Stomach (tissue), 9 donors: Measurements from ENCODE around the gene DRC3. TPM values are rescaled to one million over a fixed set of nuclear protein-coding genes. Genes with fewer than 3 reads are reported as not detected.

ENCODE experiments used
- DNase-seq, 2 donors: peaks; one replicate each; pipeline versions ENCODE4 v3.0.0 to v3.0.0-alpha.2; 2013 to 2019
- H3K27ac ChIP-seq, 5 donors: fragments of 200-600 bp in 4 of 5; sonication (generic) in 4 of 5; one replicate each; pipeline ENCODE4 v1.5.1; 2013 to 2019; ENCODE audit warnings: mild to moderate bottlenecking in 1 of 5, moderate library complexity in 1 of 5
- H3K27me3 ChIP-seq, 3 donors: fragments of 200-600 bp; sonication (generic); one replicate each; pipeline ENCODE4 v1.5.1; 2017 to 2019; ENCODE audit warnings: mixed run types in 1 of 3
- H3K36me3 ChIP-seq, 4 donors: fragments of 200-600 bp; sonication (generic); 1 replicate in 3 of 4; 2 replicates in 1 of 4; pipeline ENCODE4 v1.5.1; 2016 to 2019
- H3K4me1 ChIP-seq, 4 donors: fragments of 200-600 bp; sonication (generic); one replicate each; pipeline ENCODE4 v1.5.1; 2016 to 2019
- H3K4me3 ChIP-seq, 4 donors: fragments of 200-600 bp; sonication (generic) in 3 of 4; one replicate each; pipeline ENCODE4 v1.5.1; 2016 to 2019; ENCODE audit warnings: mild to moderate bottlenecking in 1 of 4
- H3K9me3 ChIP-seq, 4 donors: fragments of 200-600 bp; sonication (generic); one replicate each; pipeline ENCODE4 v1.5.1; 2016 to 2019
- EP300 ChIP-seq: sonication (generic); formaldehyde crosslinking; IDR thresholded peaks from one replicate; pipeline ENCODE4 v1.6.1; 2017; ENCODE audit warnings: antibody characterized with exemption
- POLR2A ChIP-seq, 4 donors: fragments of 450-650 bp; IDR thresholded peaks; one replicate each; pipeline ENCODE4 v1.6.1; 2016; ENCODE audit warnings: antibody characterized with exemption in 4 of 4, control low read depth in 2 of 4, mild to moderate bottlenecking in 1 of 4, moderate library complexity in 1 of 4
- POLR2AphosphoS5 ChIP-seq, 3 donors: sonication (generic); formaldehyde crosslinking; IDR thresholded peaks; one replicate each; pipeline ENCODE4 v1.6.1; 2016; ENCODE audit warnings: antibody characterized with exemption in 3 of 3
- WGBS, 5 donors: extraction: QIAGEN DNeasy Blood & Tissue Kit in 3 of 5; methylation state at CpG; one replicate each; pipeline versions ENCODE4 v1.1.5 to v1.1.7; 2013 to 2018; 5-methylcytosine and 5-hydroxymethylcytosine counted together
- intact Hi-C: fragments of 100-400 bp; cut with DNase I; formaldehyde crosslinking; loops from one replicate; pipeline ENCODE4 v1.15.1; 2023; ENCODE audit warnings: low total_unique reads
- polyA plus RNA-seq, 3 donors: library from polyadenylated mRNA; stranded (reverse); fragments of 200-250 nt; gene quantifications; one replicate each; pipeline ENCODE4 v1.2.3, GENCODE V29; 2013
- total RNA-seq, 5 donors: library from RNA; depleted of rRNA; stranded (reverse); fragments of >200 nt; gene quantifications; one replicate each; pipeline versions ENCODE4 v1.1.0 to v1.2.3, GENCODE V29; 2014 to 2016
- TF ChIP-seq, protein P1 (sequence below), 7 experiments: fragments of 450-650 bp in 4 of 7; fragments of 200-600 bp in 3 of 7; sonication (generic) in 3 of 7; IDR thresholded peaks; one replicate each; pipeline ENCODE4 v1.5.1; 2016 to 2019; ENCODE audit warnings: antibody characterized with exemption in 7 of 7, control low read depth in 2 of 7, mild to moderate bottlenecking in 1 of 7
- donor health status: healthy with polysubstance abuse.
- donor health status: Bipolar disorder and iron deficiency.
- donor health status: healthy.

Gene DRC3
- total and polyA plus RNA-seq, 8 donors: 1.1 to 16.5 (median 1.7) TPM; not detected in 1

DNA sequence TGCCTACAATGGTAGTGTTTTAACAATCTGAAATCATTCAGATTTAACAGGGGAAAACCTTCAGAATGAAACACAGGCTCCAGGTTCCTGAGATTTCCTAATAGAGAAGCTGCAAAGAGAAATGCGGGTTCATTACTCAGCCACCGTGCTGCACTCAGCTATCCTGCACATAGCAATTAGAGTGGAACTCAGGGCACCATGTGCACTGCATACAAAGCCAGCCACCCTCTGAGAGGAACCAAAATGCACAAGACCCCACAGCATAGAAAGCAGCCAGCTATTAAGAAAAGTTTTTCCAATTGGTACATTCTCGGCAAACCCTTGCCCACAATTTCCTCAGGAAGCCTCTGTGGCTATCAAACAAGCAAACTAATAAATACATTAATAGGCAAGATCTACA lies 37.9 kb upstream of the DRC3 start:
- peaks cover 11 to 81% (median 49%) of the 10 kb centered on the region in 4 donors for H3K4me1 ChIP-seq
- H3K27me3 ChIP-seq: no peaks in the 10 kb centered on the region
- no peaks in the 10 kb centered on the region for H3K36me3 ChIP-seq
- no peak overlapping the region for H3K4me3 ChIP-seq
- no peak overlapping the region for H3K27ac ChIP-seq
- intact Hi-C loops: no loop called here
- 71 to 91% (median 84%) methylated on average over 3 of the region's 3 CpGs for whole genome bisulfite sequencing, 5 donors
- no peak for DNase-seq
- no peak for TF ChIP-seq POLR2AphosphoS5 (IDR thresholded peaks at IDR 0.05)
- TF ChIP-seq, protein P1, sequence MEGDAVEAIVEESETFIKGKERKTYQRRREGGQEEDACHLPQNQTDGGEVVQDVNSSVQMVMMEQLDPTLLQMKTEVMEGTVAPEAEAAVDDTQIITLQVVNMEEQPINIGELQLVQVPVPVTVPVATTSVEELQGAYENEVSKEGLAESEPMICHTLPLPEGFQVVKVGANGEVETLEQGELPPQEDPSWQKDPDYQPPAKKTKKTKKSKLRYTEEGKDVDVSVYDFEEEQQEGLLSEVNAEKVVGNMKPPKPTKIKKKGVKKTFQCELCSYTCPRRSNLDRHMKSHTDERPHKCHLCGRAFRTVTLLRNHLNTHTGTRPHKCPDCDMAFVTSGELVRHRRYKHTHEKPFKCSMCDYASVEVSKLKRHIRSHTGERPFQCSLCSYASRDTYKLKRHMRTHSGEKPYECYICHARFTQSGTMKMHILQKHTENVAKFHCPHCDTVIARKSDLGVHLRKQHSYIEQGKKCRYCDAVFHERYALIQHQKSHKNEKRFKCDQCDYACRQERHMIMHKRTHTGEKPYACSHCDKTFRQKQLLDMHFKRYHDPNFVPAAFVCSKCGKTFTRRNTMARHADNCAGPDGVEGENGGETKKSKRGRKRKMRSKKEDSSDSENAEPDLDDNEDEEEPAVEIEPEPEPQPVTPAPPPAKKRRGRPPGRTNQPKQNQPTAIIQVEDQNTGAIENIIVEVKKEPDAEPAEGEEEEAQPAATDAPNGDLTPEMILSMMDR (IDR thresholded peaks at IDR 0.05): no peak
- TF ChIP-seq POLR2A (IDR thresholded peaks at IDR 0.05): no peak
- no peak for TF ChIP-seq EP300
- H3K9me3 ChIP-seq: no peaks in the 10 kb centered on the region

DNA sequence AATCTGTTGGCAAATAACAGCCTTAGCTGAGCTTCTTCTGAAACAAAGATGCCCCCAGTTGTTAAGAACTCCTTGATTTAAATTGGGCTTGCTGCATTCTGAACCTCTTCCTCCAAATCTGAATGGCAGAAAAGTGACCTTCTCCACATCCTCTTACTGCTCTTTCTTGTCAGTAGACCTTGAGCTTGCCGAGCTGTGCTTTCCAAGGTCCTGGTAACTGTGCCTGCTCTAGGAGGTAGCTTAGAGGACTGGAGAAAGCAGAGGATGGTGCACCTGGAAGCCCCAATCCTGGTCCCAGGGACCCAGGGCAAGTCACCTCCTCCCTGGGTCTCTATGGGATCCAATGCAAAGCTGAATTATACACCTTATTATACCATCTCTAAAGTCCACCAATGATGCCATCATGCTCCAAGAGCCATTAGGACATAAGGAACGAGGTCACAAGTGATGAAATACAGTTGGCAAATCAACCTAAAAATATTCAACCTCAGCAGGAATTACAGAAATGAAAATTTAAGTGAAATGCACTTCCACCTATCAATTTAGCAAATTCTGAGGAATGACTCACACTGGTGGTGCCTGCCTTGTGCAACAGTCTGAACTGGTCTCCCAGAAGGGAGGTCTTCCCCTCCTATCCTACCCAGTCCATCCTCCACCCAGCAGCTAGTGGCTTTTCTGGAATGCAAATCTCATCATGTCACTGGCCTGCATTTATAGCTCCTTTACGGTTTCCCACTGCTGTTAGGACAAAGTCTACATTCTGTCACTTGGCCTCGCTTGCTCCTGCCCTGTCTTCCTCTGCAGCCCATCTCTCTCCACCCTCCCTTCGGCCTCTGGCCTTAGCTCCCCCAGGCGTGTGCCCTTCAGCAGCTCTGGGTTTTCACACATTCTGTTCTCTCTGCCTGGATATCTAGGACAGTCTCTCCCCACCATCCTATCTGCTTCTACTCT lies 37.1 kb upstream of the DRC3 start:
- intact Hi-C loops: no loop called here
- Histone ChIP-seq H3K4me3 (no peak overlapping the region), H3K27me3 (no peaks in the 10 kb centered on the region), H3K9me3 (no peaks in the 10 kb centered on the region), H3K36me3 (no peaks in the 10 kb centered on the region), H3K27ac (peak overlapping the region in 1 of 5 donors; percentile 6), H3K4me1 (peaks cover 16 to 80% (median 50%) of the 10 kb centered on the region in 4 donors)
- TF ChIP-seq, protein P1 (IDR thresholded peaks at IDR 0.05): no peak
- TF ChIP-seq EP300 (no peak), POLR2AphosphoS5 (IDR thresholded peaks at IDR 0.05) (peak in 1 of 3 donors; percentile 24)
- no peak for DNase-seq
- 72 to 89% (median 76%) methylated on average over 6 of the region's 6 CpGs for WGBS, 5 donors

DNA sequence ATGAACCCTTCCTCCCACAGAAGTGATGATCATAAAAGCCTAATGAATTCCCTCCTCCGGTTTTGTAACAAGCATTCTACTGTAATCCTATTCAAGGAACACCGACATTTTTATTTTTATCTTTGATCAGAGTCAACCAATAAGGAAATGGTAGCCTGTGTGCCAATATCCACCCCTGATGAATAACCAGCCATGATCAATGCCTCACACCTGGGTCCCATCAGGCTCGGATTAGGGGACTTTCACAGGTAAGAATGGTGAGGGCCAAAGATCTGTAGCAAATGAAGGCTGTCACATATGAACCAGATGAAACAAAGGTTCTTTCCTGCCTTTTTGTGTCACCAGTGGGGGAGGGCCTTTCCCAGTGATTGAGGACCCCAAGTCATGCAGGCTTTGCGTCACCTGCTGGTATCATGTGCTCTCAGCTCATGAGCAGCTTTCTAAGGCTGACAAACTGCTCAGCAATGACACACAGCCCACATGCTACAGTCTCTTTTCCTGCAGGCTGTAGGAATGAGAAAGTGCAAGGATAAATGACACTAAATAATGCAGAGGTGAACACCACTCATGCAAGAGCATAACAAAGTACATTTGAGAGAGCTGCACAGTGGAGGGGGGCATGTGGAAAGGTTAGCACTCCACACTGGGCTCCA lies 35.3 kb upstream of the DRC3 start:
- no peaks in the 10 kb centered on the region for H3K27me3 ChIP-seq
- H3K27ac ChIP-seq: no peak overlapping the region
- WGBS, 5 donors: 75 to 94% (median 79%) methylated on average over 4 of the region's 4 CpGs
- H3K36me3 ChIP-seq: no peaks in the 10 kb centered on the region
- TF ChIP-seq EP300: no peak
- TF ChIP-seq, protein P1 (IDR thresholded peaks at IDR 0.05): no peak
- no peak for TF ChIP-seq POLR2AphosphoS5 (IDR thresholded peaks at IDR 0.05)
- no peak for TF ChIP-seq POLR2A (IDR thresholded peaks at IDR 0.05)
- no peak for DNase-seq
- H3K9me3 ChIP-seq: no peaks in the 10 kb centered on the region
- no peak overlapping the region for H3K4me3 ChIP-seq
- intact Hi-C loops: no loop called here
- peaks cover 25 to 95% (median 59%) of the 10 kb centered on the region in 4 donors for H3K4me1 ChIP-seq

DNA sequence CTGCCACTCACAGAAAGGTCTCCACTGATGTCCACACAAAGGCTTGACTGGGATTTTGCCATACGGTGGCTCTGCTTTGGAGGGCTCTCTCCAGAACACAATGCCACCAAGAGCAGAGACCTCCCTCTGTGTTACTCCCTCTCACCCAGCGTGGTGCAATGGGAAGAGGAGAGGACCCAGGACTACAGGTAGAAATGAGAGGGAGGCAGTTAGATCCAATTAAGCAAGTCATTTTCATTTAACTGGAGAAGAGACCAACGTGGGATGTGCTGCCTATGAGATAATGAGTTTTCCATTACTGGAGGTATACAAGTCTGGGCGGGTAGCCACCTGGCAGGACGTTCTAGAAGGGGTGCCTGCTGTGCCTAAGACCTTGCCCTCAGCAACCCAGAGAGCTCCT lies 34.7 kb upstream of the DRC3 start:
- 85 to 90% (median 87%) methylated on average over 5 of the region's 5 CpGs for WGBS, 5 donors
- Histone ChIP-seq H3K27me3 (no peaks in the 10 kb centered on the region), H3K4me3 (no peak overlapping the region), H3K27ac (no peak overlapping the region), H3K9me3 (no peaks in the 10 kb centered on the region), H3K4me1 (peaks cover 31 to 95% (median 65%) of the 10 kb centered on the region in 4 donors), H3K36me3 (no peaks in the 10 kb centered on the region)
- DNase-seq: no peak
- intact Hi-C loops: no loop called here
- TF ChIP-seq, protein P1 (IDR thresholded peaks at IDR 0.05): no peak
- TF ChIP-seq POLR2A (IDR thresholded peaks at IDR 0.05) (no peak), POLR2AphosphoS5 (IDR thresholded peaks at IDR 0.05) (no peak)
